SK-N-SH (cell line): ENCODE measurements around the gene VIM. TPM values are rescaled to one million over a fixed set of nuclear protein-coding genes. Genes with fewer than 3 reads are reported as not detected.

Experiments
- CTCF ChIA-PET: fragments of 300-600, 350-600 bp; formaldehyde crosslinking; extraction: SDS; loops from one replicate; lab custom pipeline; 2021; lab: Yijun Ruan, JAX
- POLR2A ChIA-PET: fragments of 350-600 bp; sonication (Branson Sonifier 250); formaldehyde crosslinking; extraction: SDS; loops from one replicate; lab custom pipeline; 2020; ENCODE audit warnings: antibody characterized with exemption, inconsistent platforms; lab: Yijun Ruan, JAX
- DNase-seq: peaks from one replicate; pipeline ENCODE4 v3.0.0; 2012
- H2AFZ ChIP-seq: fragments of 200-600 bp; sonication (generic); 2 replicates; pipeline ENCODE4 v1.8.1; 2016; ENCODE audit warnings: antibody characterized with exemption, mild to moderate bottlenecking, low read depth
- H3F3A ChIP-seq: fragments of 200-600 bp; sonication (generic); replicated peaks from 2 replicates; pipeline ENCODE3; 2016; ENCODE audit warnings: antibody characterized with exemption, mild to moderate bottlenecking; ENCODE audit not compliant: insufficient read depth
- H3K27ac ChIP-seq, 2 experiments: fragments of 200-500 bp in 1 of 2; fragments of 200-600 bp in 1 of 2; sonication (Bioruptor generic) in 1 of 2; sonication (generic), shearing (Covaris generic) in 1 of 2; 2 replicates each; pipeline versions ENCODE4 v1.5.1 to v1.6.1; 2014 to 2016; ENCODE audit warnings: low read depth in 2 of 2, inconsistent platforms in 1 of 2, low read length in 1 of 2, mild to moderate bottlenecking in 1 of 2, mixed read lengths in 1 of 2
- H3K27me3 ChIP-seq: fragments of 200-600 bp; sonication (generic), shearing (Covaris generic); 2 replicates; pipeline ENCODE4 v1.6.1; 2016; ENCODE audit warnings: mixed run types; ENCODE audit not compliant: insufficient read depth
- H3K36me3 ChIP-seq, 2 experiments: fragments of 200-500 bp in 1 of 2; fragments of 200-600 bp in 1 of 2; sonication (Bioruptor generic) in 1 of 2; sonication (generic) in 1 of 2; replicated peaks in 1 of 2; 2 replicates each; pipeline versions ENCODE3 to v1.5.1; 2014 to 2016; ENCODE audit warnings: low read length in 1 of 2, mild to moderate bottlenecking in 1 of 2; ENCODE audit not compliant: insufficient read depth in 2 of 2, control insufficient read depth in 1 of 2
- H3K4me1 ChIP-seq, 2 experiments: fragments of 200-500 bp in 1 of 2; fragments of 200-600 bp in 1 of 2; sonication (Bioruptor generic) in 1 of 2; sonication (generic), shearing (Covaris generic) in 1 of 2; 2 replicates each; pipeline versions ENCODE4 v1.5.1 to v1.6.1; 2014 to 2016; ENCODE audit warnings: low read depth in 1 of 2, low read length in 1 of 2, mixed run types in 1 of 2; ENCODE audit not compliant: insufficient read depth in 2 of 2, control insufficient read depth in 1 of 2
- H3K4me2 ChIP-seq: fragments of 200-600 bp; sonication (generic), shearing (Covaris generic); 2 replicates; pipeline ENCODE4 v1.6.1; 2017; ENCODE audit warnings: mixed run types
- H3K4me3 ChIP-seq, 2 experiments: fragments of 200-500 bp in 1 of 2; fragments of 200-600 bp in 1 of 2; sonication (Bioruptor generic) in 1 of 2; sonication (generic), shearing (Covaris generic) in 1 of 2; 2 replicates each; pipeline versions ENCODE4 v1.5.1 to v1.8.1; 2014 to 2016; ENCODE audit warnings: low read depth in 2 of 2, inconsistent platforms in 1 of 2, low read length in 1 of 2, mild to moderate bottlenecking in 1 of 2, mixed read lengths in 1 of 2, moderate library complexity in 1 of 2
- H3K79me2 ChIP-seq: fragments of 200-600 bp; sonication (generic); 2 replicates; pipeline ENCODE4 v1.8.1; 2017; ENCODE audit warnings: mild to moderate bottlenecking; ENCODE audit not compliant: insufficient read depth
- H3K9ac ChIP-seq: fragments of 200-600 bp; sonication (generic); 2 replicates; pipeline ENCODE4 v1.6.1; 2017; ENCODE audit warnings: mixed run types
- H3K9me2 ChIP-seq: fragments of 200-600 bp; sonication (generic); 2 replicates; pipeline ENCODE4 v1.6.1; 2017; ENCODE audit warnings: mixed run types
- H3K9me3 ChIP-seq: fragments of 200-600 bp; sonication (generic); 2 replicates; pipeline ENCODE4 v1.6.1; 2017; ENCODE audit warnings: mixed run types, mild to moderate bottlenecking, moderate library complexity
- H4K20me1 ChIP-seq: fragments of 200-600 bp; sonication (generic); 2 replicates; pipeline ENCODE4 v1.6.1; 2017; ENCODE audit warnings: mild to moderate bottlenecking, mixed run types; ENCODE audit not compliant: insufficient read depth
- CHD2 ChIP-seq: fragments of 150-350 bp; IDR thresholded peaks from 2 replicates; pipeline ENCODE4 v1.6.1; 2018; ENCODE audit warnings: low read length; ENCODE audit not compliant: partially characterized antibody
- EP300 ChIP-seq, 2 experiments: IDR thresholded peaks; 2 replicates each; pipeline versions ENCODE4 v1.4.0 to v1.6.1; 2012; ENCODE audit warnings: borderline replicate concordance in 1 of 2, low read depth in 1 of 2, low read length in 1 of 2
- FOSL2 ChIP-seq: IDR thresholded peaks from 2 replicates; pipeline ENCODE4 v1.4.0; 2012; ENCODE audit warnings: low read depth, mild to moderate bottlenecking, moderate library complexity, borderline replicate concordance
- FOXM1 ChIP-seq: IDR thresholded peaks from 2 replicates; pipeline ENCODE4 v1.4.0; 2012; ENCODE audit warnings: low read depth, mild to moderate bottlenecking
- GABPA ChIP-seq: IDR thresholded peaks from 2 replicates; pipeline ENCODE4 v1.4.0; 2012; ENCODE audit warnings: low read depth, mild to moderate bottlenecking
- MEF2A ChIP-seq: IDR thresholded peaks from 2 replicates; pipeline ENCODE4 v1.4.0; 2012; ENCODE audit warnings: low read depth, borderline replicate concordance
- NFIC ChIP-seq: IDR thresholded peaks from 2 replicates; pipeline ENCODE4 v1.4.0; 2012; ENCODE audit warnings: borderline replicate concordance
- NRF1 ChIP-seq: IDR thresholded peaks from 2 replicates; pipeline ENCODE4 v1.6.1; 2012; ENCODE audit warnings: low read depth, mild to moderate bottlenecking, low read length
- POLR2AphosphoS5 ChIP-seq: IDR thresholded peaks from 2 replicates; pipeline ENCODE4 v1.6.1; 2012; ENCODE audit warnings: low read depth, low read length
- RAD21 ChIP-seq: IDR thresholded peaks from 2 replicates; pipeline ENCODE4 v1.6.1; 2012; ENCODE audit warnings: mild to moderate bottlenecking, low read length
- RFX5 ChIP-seq: IDR thresholded peaks from 2 replicates; pipeline ENCODE4 v1.6.1; 2012; ENCODE audit warnings: mild to moderate bottlenecking, improper control_type of control experiment, low read length
- SIN3A ChIP-seq: IDR thresholded peaks from 2 replicates; pipeline ENCODE4 v1.6.1; 2012; ENCODE audit warnings: low read depth, mild to moderate bottlenecking, low read length, moderate library complexity, borderline replicate concordance
- TCF12 ChIP-seq: IDR thresholded peaks from 2 replicates; pipeline ENCODE4 v1.4.0; 2012
- USF1 ChIP-seq: IDR thresholded peaks from 2 replicates; pipeline ENCODE4 v1.4.0; 2012; ENCODE audit warnings: low read depth, borderline replicate concordance
- YY1 ChIP-seq: IDR thresholded peaks from 2 replicates; pipeline ENCODE4 v1.4.0; 2012; ENCODE audit warnings: low read depth, mild to moderate bottlenecking
- whole genome bisulfite sequencing: methylation state at CpG from one replicate; pipeline ENCODE4 v1.1.6; 2017; ENCODE audit warnings: low lambda C conversion rate; 5-methylcytosine and 5-hydroxymethylcytosine counted together
- polyA plus RNA-seq, 3 experiments: library from polyadenylated mRNA; depleted of rRNA; stranded (reverse); fragments of >200 nt; gene quantifications; 2 replicates each; pipeline ENCODE4 v1.2.3, GENCODE V29; 2012
- TF ChIP-seq, protein P1 (sequence below): IDR thresholded peaks from 2 replicates; pipeline ENCODE4 v1.4.0; 2012; ENCODE audit warnings: low read depth, borderline replicate concordance
- TF ChIP-seq, protein P2 (sequence below): IDR thresholded peaks from 2 replicates; pipeline ENCODE4; 2012

The VIM gene
- polyA plus RNA-seq, 1 of the 3 experiments (the other 2 are of a cell fraction): 5,016 TPM

- Histone ChIP-seq H3K79me2 (no peaks in the 10 kb centered on the region), H3K4me1 (no peaks in the 10 kb centered on the region), H3K4me2 (no peak overlapping the region), H3K9me2 (no peaks in the 10 kb centered on the region), H4K20me1 (no peaks in the 10 kb centered on the region), H3F3A (peaks cover 12% of the 10 kb centered on the region), H3K27me3 (no peaks in the 10 kb centered on the region), H3K9me3 (no peaks in the 10 kb centered on the region), H3K27ac (no peak overlapping the region), H2AFZ (no peak overlapping the region), H3K9ac (no peak overlapping the region), H3K4me3 (no peak overlapping the region), H3K36me3 (no peaks in the 10 kb centered on the region)
- TF ChIP-seq MEF2A (no peak), TCF12 (0 out of 2 replicates have a peak, but pooled peaks have one; percentile 13)
- no peak for DNase-seq
- ChIA-PET CTCF (interaction anchor here (1.1 to 1.2 kb wide), 4 partner anchors 9 to 17 kb away, joined by 3 to 5 read pairs (median 4); no protein-coding TSS in a partner anchor), POLR2A (no interaction called here)
Observed at GRCh38 chr10:17244700-17245365, 16.8 kb downstream of the VIM start.

DNA sequence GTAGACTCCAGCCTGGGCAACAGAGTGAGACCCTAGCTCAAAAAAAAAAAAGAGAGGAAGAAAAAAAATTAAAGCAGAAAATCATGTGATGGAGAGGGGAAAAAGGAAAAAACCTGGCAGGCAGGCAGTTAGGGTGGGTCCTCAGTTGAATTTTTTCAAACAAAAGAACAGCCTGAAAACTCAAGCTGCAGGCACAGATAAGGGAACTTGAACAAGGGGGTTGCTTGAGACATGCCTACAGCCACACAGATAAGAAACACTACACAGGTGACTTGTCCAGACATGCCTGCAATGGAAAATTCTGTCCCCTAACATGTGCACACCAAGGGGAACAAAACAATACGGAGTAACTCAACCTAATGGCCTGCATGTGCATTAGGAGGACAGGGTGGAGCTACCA lies 19.2 kb downstream of the VIM start:
- no peaks in the 10 kb centered on the region for H4K20me1 ChIP-seq
- H3K79me2 ChIP-seq: no peaks in the 10 kb centered on the region
- DNase-seq: no peak
- H3K4me3 ChIP-seq: no peak overlapping the region
- H3K9me2 ChIP-seq: no peaks in the 10 kb centered on the region
- no peaks in the 10 kb centered on the region for H3K36me3 ChIP-seq
- no peaks in the 10 kb centered on the region for H3K27me3 ChIP-seq
- H3K9me3 ChIP-seq: no peaks in the 10 kb centered on the region
- H3F3A ChIP-seq: peaks cover 3% of the 10 kb centered on the region
- H3K4me1 ChIP-seq: no peaks in the 10 kb centered on the region
- WGBS: 93% methylated on average over 1 of the region's 1 CpG
- H3K9ac ChIP-seq: no peak overlapping the region
- TF ChIP-seq TCF12: no peak
- TF ChIP-seq, protein P1, sequence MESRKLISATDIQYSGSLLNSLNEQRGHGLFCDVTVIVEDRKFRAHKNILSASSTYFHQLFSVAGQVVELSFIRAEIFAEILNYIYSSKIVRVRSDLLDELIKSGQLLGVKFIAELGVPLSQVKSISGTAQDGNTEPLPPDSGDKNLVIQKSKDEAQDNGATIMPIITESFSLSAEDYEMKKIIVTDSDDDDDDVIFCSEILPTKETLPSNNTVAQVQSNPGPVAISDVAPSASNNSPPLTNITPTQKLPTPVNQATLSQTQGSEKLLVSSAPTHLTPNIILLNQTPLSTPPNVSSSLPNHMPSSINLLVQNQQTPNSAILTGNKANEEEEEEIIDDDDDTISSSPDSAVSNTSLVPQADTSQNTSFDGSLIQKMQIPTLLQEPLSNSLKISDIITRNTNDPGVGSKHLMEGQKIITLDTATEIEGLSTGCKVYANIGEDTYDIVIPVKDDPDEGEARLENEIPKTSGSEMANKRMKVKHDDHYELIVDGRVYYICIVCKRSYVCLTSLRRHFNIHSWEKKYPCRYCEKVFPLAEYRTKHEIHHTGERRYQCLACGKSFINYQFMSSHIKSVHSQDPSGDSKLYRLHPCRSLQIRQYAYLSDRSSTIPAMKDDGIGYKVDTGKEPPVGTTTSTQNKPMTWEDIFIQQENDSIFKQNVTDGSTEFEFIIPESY: no peak
- TF ChIP-seq RAD21: no peak
- TF ChIP-seq CHD2: no peak
- TF ChIP-seq USF1: no peak
- TF ChIP-seq GABPA: no peak
- no peak for TF ChIP-seq YY1
- TF ChIP-seq POLR2AphosphoS5: no peak
- no peak overlapping the region for H3K4me2 ChIP-seq
- CTCF ChIA-PET: interaction anchor here (1.0 to 1.3 kb wide), 3 partner anchors 10 to 17 kb away, joined by 3 to 4 read pairs (median 3); no protein-coding TSS in a partner anchor
- POLR2A ChIA-PET: no interaction called here
- H2AFZ ChIP-seq: no peak overlapping the region
- H3K27ac ChIP-seq: no peak overlapping the region

GRCh38 chr10:17248964-17249363 lies 20.9 kb downstream of the VIM start:
- H3K4me1 ChIP-seq: no peaks in the 10 kb centered on the region
- no peak overlapping the region for H2AFZ ChIP-seq
- WGBS: 92% methylated on average over 1 of the region's 1 CpG
- no peaks in the 10 kb centered on the region for H3K27me3 ChIP-seq
- no peaks in the 10 kb centered on the region for H3K79me2 ChIP-seq
- H3K36me3 ChIP-seq: no peaks in the 10 kb centered on the region
- no peaks in the 10 kb centered on the region for H4K20me1 ChIP-seq
- no peaks in the 10 kb centered on the region for H3K9me3 ChIP-seq
- peaks cover 3% of the 10 kb centered on the region for H3F3A ChIP-seq
- H3K27ac ChIP-seq: no peak overlapping the region
- ChIA-PET CTCF (no interaction called here), POLR2A (no interaction called here)
- DNase-seq: no peak
- no peak overlapping the region for H3K9ac ChIP-seq
- H3K9me2 ChIP-seq: no peaks in the 10 kb centered on the region
- no peak overlapping the region for H3K4me3 ChIP-seq
- H3K4me2 ChIP-seq: no peak overlapping the region
- TF ChIP-seq CHD2: no peak
- no peak for TF ChIP-seq FOXM1
- TF ChIP-seq NRF1: no peak
- TF ChIP-seq EP300 (IDR thresholded peaks at IDR 0.05; ENCODE audit: borderline replicate concordance in 1 of 2, low read depth in 1 of 2, low read length in 1 of 2): no peak
- TF ChIP-seq FOSL2: no peak
- no peak for TF ChIP-seq NFIC
- TF ChIP-seq, protein P2, sequence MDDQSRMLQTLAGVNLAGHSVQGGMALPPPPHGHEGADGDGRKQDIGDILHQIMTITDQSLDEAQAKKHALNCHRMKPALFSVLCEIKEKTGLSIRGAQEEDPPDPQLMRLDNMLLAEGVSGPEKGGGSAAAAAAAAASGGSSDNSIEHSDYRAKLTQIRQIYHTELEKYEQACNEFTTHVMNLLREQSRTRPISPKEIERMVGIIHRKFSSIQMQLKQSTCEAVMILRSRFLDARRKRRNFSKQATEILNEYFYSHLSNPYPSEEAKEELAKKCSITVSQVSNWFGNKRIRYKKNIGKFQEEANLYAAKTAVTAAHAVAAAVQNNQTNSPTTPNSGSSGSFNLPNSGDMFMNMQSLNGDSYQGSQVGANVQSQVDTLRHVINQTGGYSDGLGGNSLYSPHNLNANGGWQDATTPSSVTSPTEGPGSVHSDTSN: no peak
- no peak for TF ChIP-seq SIN3A
- no peak for TF ChIP-seq GABPA
- TF ChIP-seq, protein P1: no peak
- TF ChIP-seq POLR2AphosphoS5: no peak
- no peak for TF ChIP-seq RFX5
